ENCODE measurements around the gene DIPK1B.

GRCh38 chr9:136694163-136694871 lies 18.1 kb upstream of the DIPK1B start:
- TF ChIP-seq CTCF (IDR thresholded peaks at IDR 0.05; ENCODE audit: insufficient read depth, low read depth, low read length), result peak; percentile 29
- no peak for TF ChIP-seq EZH2 (IDR thresholded peaks at IDR 0.05; ENCODE audit: insufficient read depth, low read length)

Measured in astrocyte (in vitro differentiated cells and primary cell).